Activated B cell treated with CpG ODN at 0.5 μM for 24 hours (primary cell): ENCODE measurements around the gene GDF7. TPM values are rescaled to one million over a fixed set of nuclear protein-coding genes. Genes with fewer than 3 reads are reported as not detected.

ENCODE experiments used
- ATAC-seq: fragments of 200-7000 bp; cut with Tn5 transposase; one replicate; pipeline ENCODE4 v1.10.0; 2021; ENCODE audit warnings: low read depth, mild to moderate bottlenecking, moderate library complexity
- CTCF ChIA-PET: fragments of 350-600 bp; sonication (Branson Sonifier 250); formaldehyde crosslinking; loops from one replicate; lab custom pipeline; 2021; ENCODE audit warnings: antibody characterized with exemption; lab: Charles Lee
- POLR2A ChIA-PET: fragments of 350-600 bp; sonication (Branson Sonifier 250); formaldehyde crosslinking; loops from one replicate; lab custom pipeline; 2021; ENCODE audit warnings: antibody characterized with exemption; lab: Charles Lee
- DNase-seq: peaks from one replicate; pipeline ENCODE4 v3.0.0; 2022
- H3K27ac Mint-ChIP-seq: one replicate; pipeline ENCODE4 v1.8.0; 2020; ENCODE audit warnings: mixed read lengths
- H3K27me3 Mint-ChIP-seq: one replicate; pipeline ENCODE4 v1.8.0; 2021; ENCODE audit warnings: mixed read lengths
- H3K36me3 Mint-ChIP-seq: one replicate; pipeline ENCODE4 v1.8.0; 2021; ENCODE audit warnings: low read depth, mixed read lengths
- H3K4me1 Mint-ChIP-seq: one replicate; pipeline ENCODE4 v1.8.0; 2021; ENCODE audit warnings: mixed read lengths
- H3K4me3 Mint-ChIP-seq: one replicate; pipeline ENCODE4 v1.8.0; 2020; ENCODE audit warnings: mild to moderate bottlenecking, mixed read lengths
- H3K9me3 Mint-ChIP-seq: one replicate; pipeline ENCODE4 v1.8.0; 2020; ENCODE audit warnings: mixed read lengths
- intact Hi-C: fragments of 100-400 bp; cut with micrococcal nuclease; formaldehyde crosslinking; loops from one replicate; pipeline ENCODE4 v1.15.1; 2024
- total RNA-seq: library from RNA; stranded (reverse); gene quantifications from 2 replicates; pipeline ENCODE4 v1.2.3, GENCODE V29; 2022
- TF ChIP-seq, protein P1 (sequence below): fragments of 200-600 bp; IDR thresholded peaks from one replicate; pipeline ENCODE4 v1.8.0; 2022; ENCODE audit warnings: antibody characterized with exemption, mild to moderate bottlenecking

GDF7 gene
- total RNA-seq, 1 donor from 2014 or later: 6.7 TPM

- H3K4me3 Mint-ChIP-seq: peak overlapping the region; percentile 79
- H3K27ac Mint-ChIP-seq: no peak overlapping the region
- CTCF ChIA-PET: interaction anchor here (1.2 to 5.7 kb wide), 3 partner anchors 9 to 296 kb away, joined by 4 to 69 read pairs (median 21); no protein-coding TSS in a partner anchor
These were observed 197 bp downstream of the GDF7 start for GRCh38 chr2:20667151-20667530.

GRCh38 chr2:20667531-20668401 lies 822 bp downstream of the GDF7 start:
- TF ChIP-seq, protein P1, sequence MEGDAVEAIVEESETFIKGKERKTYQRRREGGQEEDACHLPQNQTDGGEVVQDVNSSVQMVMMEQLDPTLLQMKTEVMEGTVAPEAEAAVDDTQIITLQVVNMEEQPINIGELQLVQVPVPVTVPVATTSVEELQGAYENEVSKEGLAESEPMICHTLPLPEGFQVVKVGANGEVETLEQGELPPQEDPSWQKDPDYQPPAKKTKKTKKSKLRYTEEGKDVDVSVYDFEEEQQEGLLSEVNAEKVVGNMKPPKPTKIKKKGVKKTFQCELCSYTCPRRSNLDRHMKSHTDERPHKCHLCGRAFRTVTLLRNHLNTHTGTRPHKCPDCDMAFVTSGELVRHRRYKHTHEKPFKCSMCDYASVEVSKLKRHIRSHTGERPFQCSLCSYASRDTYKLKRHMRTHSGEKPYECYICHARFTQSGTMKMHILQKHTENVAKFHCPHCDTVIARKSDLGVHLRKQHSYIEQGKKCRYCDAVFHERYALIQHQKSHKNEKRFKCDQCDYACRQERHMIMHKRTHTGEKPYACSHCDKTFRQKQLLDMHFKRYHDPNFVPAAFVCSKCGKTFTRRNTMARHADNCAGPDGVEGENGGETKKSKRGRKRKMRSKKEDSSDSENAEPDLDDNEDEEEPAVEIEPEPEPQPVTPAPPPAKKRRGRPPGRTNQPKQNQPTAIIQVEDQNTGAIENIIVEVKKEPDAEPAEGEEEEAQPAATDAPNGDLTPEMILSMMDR: no peak
- Mint-ChIP-seq H3K27me3 (peaks cover 8% of the 10 kb centered on the region), H3K4me3 (peak overlapping the region; percentile 79), H3K27ac (peak overlapping the region; percentile 73), H3K9me3 (no peaks in the 10 kb centered on the region), H3K4me1 (peaks cover 44% of the 10 kb centered on the region), H3K36me3 (peaks cover 4% of the 10 kb centered on the region)
- no peak for DNase-seq
- POLR2A ChIA-PET: interaction anchor here (1.3 to 3.5 kb wide), 7 partner anchors 10 to 318 kb away, joined by 3 to 116 read pairs (median 24); partner anchors contain the start of genes HS1BP3, LDAH and RHOB
- intact Hi-C loops: loop anchor here (1.0 to 5.0 kb wide), 6 partner anchors 9 to 1320 kb away; partner anchors contain the start of genes HS1BP3 and LDAH
- ATAC-seq: no peak
- CTCF ChIA-PET: interaction anchor here (1.2 to 5.7 kb wide), 3 partner anchors 9 to 295 kb away, joined by 4 to 69 read pairs (median 21); no protein-coding TSS in a partner anchor

More at GRCh38 chr2:20667151-20667530, 197 bp downstream of the GDF7 start:
- DNase-seq: no peak
- Mint-ChIP-seq H3K4me1 (peaks cover 38% of the 10 kb centered on the region), H3K9me3 (no peaks in the 10 kb centered on the region), H3K27me3 (peaks cover 8% of the 10 kb centered on the region), H3K36me3 (peaks cover 4% of the 10 kb centered on the region)
- TF ChIP-seq, protein P1: no peak
- intact Hi-C loops: loop anchor here (1.0 to 5.0 kb wide), 6 partner anchors 9 to 1320 kb away; partner anchors contain the start of genes HS1BP3 and LDAH
- no peak for ATAC-seq
- POLR2A ChIA-PET: interaction anchor here (0.7 to 3.5 kb wide), 10 partner anchors 10 to 318 kb away, joined by 3 to 116 read pairs (median 5); partner anchors contain the start of genes HS1BP3, LDAH, PUM2 and RHOB

GRCh38 chr2:20668451-20668850 lies 1.5 kb downstream of the GDF7 start:
- H3K27me3 Mint-ChIP-seq: peaks cover 8% of the 10 kb centered on the region
- TF ChIP-seq, protein P1: no peak
- ChIA-PET POLR2A (interaction anchor here (3.0 to 3.5 kb wide), 2 partner anchors 9 to 221 kb away, joined by 27 to 116 read pairs; partner anchors contain the start of gene RHOB), CTCF (no interaction called here)
- intact Hi-C loops: loop anchor here (5.0 kb wide), 2 partner anchors 1306 to 1321 kb away; no protein-coding TSS in a partner anchor
- H3K4me1 Mint-ChIP-seq: peaks cover 50% of the 10 kb centered on the region
- peak overlapping the region; percentile 79 for H3K4me3 Mint-ChIP-seq
- H3K27ac Mint-ChIP-seq: peak overlapping the region; percentile 73
- DNase-seq: no peak
- no peaks in the 10 kb centered on the region for H3K9me3 Mint-ChIP-seq
- ATAC-seq: no peak
- peaks cover 6% of the 10 kb centered on the region for H3K36me3 Mint-ChIP-seq

- Mint-ChIP-seq H3K4me1 (peaks cover 51% of the 10 kb centered on the region), H3K4me3 (peak overlapping the region; percentile 15), H3K27me3 (peaks cover 8% of the 10 kb centered on the region), H3K27ac (no peak overlapping the region), H3K9me3 (no peaks in the 10 kb centered on the region), H3K36me3 (peaks cover 6% of the 10 kb centered on the region)
- DNase-seq (no peak), ATAC-seq (no peak)
- intact Hi-C loops: loop anchor here (5.0 kb wide), 2 partner anchors 1307 to 1322 kb away; no protein-coding TSS in a partner anchor
- TF ChIP-seq, protein P1: no peak
- ChIA-PET CTCF (no interaction called here), POLR2A (interaction anchor here (0.6 kb wide), 1 partner anchor 348 kb away, joined by 3 read pairs; no protein-coding TSS in a partner anchor)
These were observed 2.0 kb downstream of the GDF7 start for GRCh38 chr2:20668871-20669475.
